Endometrial microvascular endothelial cells (primary cell): ENCODE results near the gene RPS14. TPM values are rescaled to one million over a fixed set of nuclear protein-coding genes. Genes with fewer than 3 reads are reported as not detected.
"Not testable (repeated sequence)": the region's sequence is repeated elsewhere in the genome, so short reads cannot be mapped to it uniquely, and the experiment has no call there.

Source experiments
- in situ Hi-C: cut with HindIII; loops from 2 replicates; pipeline ENCODE4 v1.10.0; 2017; ENCODE audit warnings: low sequenced_read_pairs, low pct_unique_long_range_greater_than_20kb; ENCODE audit errors: inconsistent ontology term
- total RNA-seq: library from RNA; depleted of rRNA; stranded (reverse); fragments of >200 nt; gene quantifications from one replicate; pipeline ENCODE4 v1.2.3, GENCODE V29; 2015; ENCODE audit errors: inconsistent ontology term

Gene RPS14
- total RNA-seq, 1 donor from 2014 or later, result 2,208 TPM

DNA sequence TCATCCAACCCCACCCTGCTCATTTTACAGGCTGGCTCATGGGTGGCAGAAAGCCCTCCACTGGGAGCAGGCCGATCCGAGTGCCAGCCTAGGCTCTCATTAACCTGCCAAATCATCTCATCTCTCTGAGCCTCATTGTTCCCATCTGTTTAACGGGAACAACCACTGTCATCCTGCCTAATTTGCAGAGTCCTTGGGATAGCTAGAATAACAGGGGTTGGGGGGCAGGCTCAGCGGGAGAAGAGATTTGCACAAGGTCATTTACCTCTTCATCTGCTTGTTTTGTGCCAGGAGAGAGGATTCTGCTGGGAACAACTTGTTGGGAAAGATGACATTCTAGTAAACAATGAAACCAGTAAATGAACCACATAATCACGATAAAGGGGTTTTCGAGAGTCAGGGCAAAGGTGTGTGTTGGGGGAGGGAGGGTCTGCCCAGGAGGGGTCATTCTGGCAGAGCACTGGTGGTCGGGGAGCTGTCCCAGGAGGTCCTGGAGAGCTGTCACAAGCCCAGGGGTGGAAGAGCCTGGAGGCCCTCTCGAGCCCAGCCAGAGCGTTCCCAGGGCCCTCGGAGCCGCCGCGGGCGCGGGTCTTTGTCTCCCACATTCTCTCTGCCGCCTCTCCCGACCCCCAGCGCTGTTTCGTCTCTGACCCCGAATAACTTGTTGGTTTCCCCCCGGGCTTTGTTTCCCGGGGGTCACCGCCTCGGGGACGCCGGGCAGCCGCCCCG is 35.6 kb upstream of the RPS14 start:
- in situ Hi-C loops, result no loop called here

DNA sequence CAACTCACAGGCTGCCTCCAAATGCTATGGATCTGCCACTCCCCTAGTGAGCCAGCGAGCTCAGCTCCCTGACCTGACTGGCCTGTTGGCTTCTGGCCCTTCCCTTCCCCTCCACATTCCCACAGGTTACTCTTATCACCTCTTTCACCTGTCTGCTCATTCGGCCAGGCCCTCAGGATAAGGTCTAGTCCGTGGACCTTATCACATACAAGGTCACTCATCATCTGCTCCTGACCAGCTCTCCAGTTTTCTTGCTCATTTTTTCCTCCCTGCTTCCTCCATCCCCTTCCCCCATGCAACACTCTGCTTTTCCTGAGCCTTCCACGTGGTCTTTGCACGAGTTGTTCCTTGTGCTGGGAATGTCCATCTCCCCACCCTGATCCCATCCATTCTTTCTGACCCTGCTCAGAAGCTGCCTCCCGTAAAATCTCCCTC is 32.5 kb upstream of the RPS14 start:
- in situ Hi-C loops, result no loop called here

DNA sequence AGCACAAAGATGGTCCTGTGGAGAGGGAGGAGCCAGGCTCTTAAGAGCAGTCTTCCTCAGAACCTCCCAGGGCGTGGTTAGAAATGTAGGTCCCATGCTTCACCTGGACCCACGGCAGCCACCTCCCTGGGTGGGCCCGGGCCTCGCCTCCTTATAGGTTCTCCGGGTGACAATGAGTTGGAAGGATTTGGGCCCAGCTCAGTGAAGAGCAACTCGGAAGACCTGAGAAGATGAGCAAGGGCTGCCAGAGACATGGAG is 32.1 kb upstream of the RPS14 start:
- in situ Hi-C loops, result no loop called here

DNA sequence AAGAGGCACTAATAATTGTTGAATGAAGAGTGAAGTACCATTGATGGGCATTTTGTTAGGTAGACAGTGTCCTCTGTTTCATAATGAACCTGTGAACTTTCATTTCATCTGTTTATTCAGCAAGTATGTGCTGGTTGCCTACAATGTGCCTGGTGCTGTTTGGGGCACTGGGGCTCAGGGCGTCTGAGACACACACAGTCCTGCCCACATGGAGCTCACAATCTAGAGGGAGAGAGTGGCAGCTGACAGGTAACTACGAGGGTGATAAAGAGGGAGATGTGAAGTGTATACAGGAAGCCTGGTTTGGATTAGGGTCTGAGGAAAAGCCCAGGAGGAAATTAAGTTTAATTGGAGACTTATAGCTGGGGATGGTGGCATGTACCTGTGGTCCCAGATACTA is 29.9 kb upstream of the RPS14 start:
- in situ Hi-C loops, result no loop called here

DNA sequence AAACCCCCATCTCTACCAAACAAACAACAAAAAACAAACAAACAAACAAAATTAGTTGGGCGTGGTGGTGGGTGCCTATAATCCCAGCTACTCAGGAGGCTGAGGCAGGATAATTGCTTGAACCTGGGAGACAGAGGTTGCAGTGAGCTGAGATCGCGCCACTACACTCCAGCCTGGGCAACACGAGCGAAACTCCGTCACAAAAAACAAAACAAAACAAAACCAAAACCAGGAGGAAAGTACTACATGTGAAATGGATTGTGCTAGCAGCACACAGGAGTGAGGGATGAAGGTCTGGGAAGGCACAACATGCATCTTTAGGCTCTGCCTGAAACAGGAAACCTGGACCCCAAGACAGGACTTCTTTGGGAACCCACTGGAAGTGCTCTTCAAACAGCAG is 27.0 kb upstream of the RPS14 start:
- in situ Hi-C loops, result not testable (repeated sequence)

DNA sequence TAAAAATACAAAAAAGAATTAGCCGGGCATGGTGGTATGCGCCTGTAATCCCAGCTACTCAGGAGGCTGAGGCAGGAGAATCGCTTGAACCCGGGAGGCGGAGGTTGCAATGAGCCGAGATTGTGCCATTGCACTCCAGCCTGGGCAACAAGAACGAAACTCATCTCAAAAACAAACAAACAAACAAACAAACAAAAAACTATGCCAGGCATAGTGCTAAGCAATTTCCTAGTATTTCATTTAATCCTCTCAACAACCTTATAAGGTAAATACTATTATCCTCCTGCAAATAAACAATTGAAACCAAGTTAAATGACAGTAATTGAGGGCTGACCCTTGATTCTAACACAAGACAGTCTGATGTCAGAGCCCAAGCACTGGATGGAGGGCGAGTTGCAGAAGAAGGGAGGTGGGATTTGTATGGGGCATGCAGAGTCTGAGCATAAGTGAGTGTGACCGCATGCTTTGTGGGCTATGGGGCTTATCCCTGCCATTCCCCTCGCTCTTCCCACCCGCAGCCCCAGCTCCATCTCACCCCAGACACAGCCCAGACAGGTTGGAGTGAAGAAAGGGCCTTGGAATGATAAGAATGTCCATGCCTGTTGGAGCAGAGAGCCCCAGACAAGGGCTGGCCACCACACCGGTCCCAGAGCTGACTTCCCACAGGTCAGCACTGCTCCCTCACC is 24.3 kb upstream of the RPS14 start:
- in situ Hi-C loops, result loop anchor here (25.0 kb wide), 1 partner anchor 188 kb away; the partner anchor contains the start of gene MYOZ3

DNA sequence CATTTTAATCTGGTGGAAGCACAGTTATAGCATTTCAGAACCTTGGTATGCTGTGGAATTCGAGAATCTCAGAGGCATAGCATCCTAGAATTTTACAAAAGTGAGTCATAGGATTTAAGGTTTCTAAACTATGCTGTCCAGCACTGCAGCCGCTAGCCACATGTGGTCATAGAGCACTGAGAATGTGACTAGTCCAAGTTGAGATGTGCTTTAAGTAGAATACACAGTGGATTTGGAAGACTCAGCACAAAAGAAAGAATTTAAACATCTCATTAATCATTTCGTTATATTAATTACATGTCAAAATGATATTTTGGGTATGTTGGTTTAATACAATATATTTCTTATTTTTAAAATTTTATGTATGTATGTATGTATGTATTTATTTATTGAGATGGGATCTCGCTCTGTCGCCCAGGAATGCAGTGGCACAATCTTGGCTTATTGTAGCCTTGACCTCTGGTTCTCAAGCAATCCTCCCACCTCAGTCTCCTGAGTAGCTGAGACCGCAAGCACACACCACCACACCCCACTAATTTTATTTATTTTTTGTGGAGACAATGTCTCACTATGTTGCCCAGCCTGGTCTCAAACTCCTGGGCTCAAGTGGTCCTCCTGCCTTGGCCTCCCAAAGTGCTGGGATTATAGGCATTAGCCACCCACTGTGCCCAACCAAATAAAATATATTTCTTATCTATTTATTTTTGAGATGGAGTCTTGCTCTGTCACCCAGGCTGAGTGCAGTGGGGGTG is 20.4 kb upstream of the RPS14 start:
- in situ Hi-C loops, result loop anchor here (25.0 kb wide), 1 partner anchor 192 kb away; the partner anchor contains the start of gene MYOZ3

DNA sequence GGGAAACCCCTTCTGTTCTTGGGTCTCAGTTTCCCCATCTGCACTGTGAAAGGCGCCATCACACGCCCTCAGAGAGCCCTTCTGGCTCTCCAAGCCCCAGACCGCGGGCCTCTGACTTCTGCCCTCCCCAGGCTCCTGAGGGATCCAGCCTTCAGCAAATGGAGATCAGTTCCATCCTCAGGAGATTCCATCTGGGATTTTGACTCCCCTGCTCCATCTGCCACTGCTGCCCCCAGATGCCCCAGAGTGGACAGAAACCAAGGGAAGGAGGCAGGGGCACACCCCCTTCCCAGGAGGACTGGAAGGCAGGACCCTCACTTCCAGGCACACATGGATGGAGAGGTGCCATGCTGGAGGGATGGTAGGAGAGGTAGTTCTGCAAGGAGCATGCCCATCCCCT is 18.7 kb upstream of the RPS14 start:
- in situ Hi-C loops, result loop anchor here (25.0 kb wide), 1 partner anchor 194 kb away; the partner anchor contains the start of gene MYOZ3

DNA sequence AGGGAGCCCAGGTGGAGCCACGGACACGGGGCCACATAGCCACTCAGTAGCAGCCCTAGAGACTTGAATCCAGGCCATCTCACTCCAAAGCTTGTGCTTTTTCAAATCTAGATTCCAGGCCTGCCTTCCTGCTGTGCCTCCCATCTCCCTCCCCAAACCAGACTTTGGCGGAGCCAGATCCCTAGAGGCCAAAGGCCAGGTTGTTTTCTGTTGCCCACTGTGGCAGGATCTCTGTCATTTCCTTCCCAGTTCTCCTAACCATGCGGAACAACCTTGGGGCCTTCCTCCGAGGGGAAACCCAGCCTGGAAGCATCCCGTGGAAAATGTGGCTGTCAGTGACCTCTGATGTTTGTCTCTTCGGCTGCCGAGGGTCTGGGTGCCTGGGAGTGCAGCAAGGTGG is 16.4 kb upstream of the RPS14 start:
- in situ Hi-C loops, result loop anchor here (25.0 kb wide), 1 partner anchor 196 kb away; the partner anchor contains the start of gene MYOZ3

DNA sequence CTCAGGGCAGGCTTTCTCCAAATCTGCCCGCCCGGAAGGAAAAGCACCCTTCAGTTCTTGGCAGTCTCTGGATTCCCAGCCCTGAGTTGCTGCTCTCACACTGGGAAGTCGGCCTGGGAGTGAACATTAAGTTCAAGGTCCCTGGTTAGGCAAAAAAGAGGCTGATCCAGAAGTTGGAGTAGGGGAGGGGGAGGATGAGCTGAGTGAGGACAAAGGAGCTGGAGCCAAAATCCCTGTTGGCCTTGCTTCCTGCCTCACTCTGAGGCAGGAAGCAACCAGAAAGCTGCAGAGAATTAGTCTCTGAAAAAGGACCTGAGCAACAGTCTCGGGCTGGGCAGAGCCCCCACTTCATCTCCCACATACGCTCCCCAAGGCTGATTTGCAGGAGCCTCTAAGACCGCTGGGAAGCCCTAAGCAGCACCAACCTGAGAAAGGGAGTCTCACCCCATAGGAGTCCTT is 15.0 kb upstream of the RPS14 start:
- in situ Hi-C loops, result loop anchor here (25.0 kb wide), 1 partner anchor 198 kb away; the partner anchor contains the start of gene MYOZ3

DNA sequence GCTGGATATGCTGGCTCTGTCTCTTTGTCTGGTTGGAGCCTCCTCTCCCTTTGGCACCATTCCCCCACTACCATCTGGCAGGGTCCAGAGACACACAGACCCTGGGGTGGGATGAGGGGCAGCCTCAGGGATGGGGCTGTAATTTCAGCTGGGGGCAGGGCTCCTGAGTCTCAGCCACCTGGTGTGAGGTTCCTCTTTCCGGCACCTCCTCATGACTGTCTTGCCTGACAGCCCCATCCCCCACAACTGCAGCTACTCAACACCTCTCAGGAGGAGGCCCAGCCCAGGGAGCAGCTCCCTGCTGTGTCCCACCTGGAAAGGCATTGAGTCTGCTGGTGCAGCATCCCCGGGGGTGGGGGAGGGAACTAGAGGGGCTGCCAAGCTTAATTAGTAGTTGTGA is 11.7 kb upstream of the RPS14 start:
- in situ Hi-C loops, result loop anchor here (25.0 kb wide), 1 partner anchor 201 kb away; the partner anchor contains the start of gene MYOZ3

DNA sequence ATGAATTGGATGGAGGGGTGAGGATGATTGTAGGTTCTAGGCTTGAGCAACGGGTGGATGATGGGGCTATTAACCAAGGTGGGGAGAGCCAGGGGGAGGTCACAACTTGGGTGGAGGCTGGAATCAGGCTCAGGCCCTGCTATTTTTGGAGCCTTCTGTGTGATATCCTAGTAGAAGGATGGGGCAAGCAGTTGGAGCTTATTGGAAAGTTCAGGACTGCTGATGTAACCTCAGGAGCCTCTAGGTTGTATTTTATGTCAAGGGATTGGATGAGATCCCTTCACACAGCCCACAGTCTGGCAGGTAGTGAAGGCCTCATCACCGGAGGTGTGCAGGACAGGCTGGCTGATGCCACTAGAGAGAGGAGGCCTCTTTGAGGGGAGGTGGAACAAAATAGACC is 11.2 kb upstream of the RPS14 start:
- in situ Hi-C loops, result loop anchor here (25.0 kb wide), 1 partner anchor 202 kb away; the partner anchor contains the start of gene MYOZ3

DNA sequence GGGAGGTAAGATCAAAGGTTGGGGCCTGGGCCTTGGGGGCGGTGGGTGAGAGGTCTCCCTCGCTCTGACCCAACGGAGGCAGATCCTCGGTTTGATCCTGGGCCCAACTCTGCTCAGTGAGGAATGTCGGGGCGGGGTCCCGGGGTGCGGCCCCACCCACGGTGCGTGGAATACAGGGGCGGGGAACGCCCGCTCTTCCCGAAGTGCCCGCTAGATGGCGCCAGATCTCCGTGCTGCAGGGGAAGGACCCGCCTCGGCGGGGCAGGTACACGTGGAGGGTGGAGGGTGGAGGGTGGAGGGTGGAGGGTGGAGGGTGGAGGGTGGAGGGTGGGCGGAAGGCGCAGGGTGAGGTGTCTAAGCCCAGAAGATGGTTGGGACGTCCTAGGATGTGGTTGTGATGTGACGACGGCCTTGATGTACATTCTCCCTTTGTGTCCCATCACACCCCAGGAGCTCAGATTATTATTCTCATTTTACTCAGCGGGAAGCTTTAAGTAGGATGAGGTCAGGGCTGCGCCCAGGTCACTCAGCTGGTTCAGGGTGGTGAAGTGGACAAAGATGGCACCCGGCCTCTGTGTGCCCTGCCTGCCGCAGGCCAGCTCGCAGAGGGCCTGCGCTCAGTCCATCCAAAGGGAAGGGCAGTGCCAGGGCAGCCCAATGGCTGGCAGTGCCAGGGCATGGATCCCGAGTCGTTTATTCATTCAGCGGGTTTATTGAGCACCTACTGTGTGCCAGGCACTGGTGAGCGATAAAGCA is 9.4 kb upstream of the RPS14 start:
- in situ Hi-C loops, result loop anchor here (25.0 kb wide), 1 partner anchor 203 kb away; the partner anchor contains the start of gene MYOZ3

DNA sequence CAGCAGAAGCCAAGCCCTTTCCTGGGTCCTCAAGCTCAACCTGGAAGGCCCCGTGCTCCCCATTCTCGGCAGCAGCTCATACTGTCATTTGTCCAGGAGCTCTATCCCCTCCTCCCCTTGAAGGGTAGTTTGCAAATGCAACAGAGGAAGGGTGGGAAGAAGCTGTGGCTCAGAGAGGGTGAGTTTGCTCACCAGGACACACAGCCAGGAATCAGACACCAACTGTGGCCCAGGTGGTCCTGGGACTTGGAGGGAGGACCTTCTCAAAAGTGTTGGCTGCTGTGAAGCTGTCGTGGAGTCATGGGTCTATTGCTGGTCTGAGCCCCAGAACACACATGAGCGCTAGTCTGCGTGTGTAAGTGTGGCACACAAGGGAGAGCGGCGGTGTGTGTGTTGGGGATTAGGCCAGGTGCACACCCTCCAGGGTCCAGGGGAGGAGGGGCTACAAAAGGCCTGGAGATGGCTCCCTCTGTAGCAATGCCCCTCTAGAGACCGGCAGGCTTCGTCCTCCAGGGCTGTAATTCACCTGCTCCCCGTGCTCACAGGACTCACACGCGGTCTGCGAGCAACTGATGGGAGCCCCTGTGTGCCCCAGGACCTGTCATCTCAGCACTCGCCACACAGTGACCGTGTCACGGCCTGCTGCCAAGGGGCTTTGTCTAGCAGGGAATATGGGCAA is 8.2 kb upstream of the RPS14 start:
- in situ Hi-C loops, result loop anchor here (25.0 kb wide), 1 partner anchor 205 kb away; the partner anchor contains the start of gene MYOZ3

DNA sequence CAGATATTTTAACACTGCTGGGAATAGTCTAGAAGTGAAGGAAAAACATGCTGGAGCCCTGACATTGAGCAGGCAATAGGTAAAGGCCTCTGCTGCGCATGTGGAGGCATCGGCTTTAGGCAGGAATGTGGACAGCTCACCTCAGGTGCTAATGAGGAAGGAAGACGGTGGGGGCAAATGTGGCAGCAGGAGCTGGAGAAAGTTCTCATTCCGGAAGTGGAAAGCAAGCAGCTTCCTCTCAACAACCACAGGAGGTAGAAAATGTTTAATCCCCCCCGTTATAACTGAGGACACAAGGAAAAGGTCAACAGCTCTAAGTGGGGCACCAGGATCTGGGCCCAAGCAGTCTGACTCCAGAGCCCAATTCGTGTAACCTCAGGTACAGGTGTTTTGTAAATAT is 7.6 kb upstream of the RPS14 start:
- in situ Hi-C loops, result loop anchor here (25.0 kb wide), 1 partner anchor 205 kb away; the partner anchor contains the start of gene MYOZ3

DNA sequence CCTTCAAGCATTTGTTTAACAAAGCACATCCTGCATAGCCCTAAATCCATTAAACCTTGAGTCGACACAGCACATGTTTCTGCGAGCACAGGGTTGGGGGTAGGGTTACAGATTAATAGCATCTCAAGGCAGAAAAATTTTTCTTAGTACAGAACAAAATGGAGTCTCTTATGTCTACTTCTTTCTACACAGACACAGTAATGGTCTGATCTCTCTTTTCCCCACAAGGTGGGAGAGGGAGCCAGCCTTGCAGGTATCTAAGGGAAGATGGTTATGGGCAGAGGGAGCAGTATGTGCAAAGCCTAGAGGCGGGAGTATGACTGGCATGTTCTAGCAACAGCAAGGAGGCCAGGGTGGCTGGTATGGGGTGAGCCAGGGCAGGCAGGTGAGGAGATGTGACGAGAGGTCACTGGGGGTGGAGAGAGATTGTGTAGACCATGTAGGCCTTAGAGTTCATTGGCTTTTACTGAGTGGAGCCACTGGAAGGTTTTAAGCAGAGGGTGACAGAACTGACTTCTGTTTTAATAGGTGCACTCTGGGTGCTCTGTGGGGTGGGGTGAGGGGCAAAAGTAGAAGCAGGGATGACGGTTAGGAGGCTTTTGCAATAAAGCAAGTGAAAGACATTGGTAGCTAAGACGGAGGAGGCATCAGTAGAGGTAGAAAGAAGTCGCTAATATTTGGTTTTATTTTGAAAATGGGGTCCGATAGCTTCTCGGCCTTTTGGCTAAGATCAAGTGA is 5.1 kb upstream of the RPS14 start:
- in situ Hi-C loops, result loop anchor here (25.0 kb wide), 1 partner anchor 208 kb away; the partner anchor contains the start of gene MYOZ3

DNA sequence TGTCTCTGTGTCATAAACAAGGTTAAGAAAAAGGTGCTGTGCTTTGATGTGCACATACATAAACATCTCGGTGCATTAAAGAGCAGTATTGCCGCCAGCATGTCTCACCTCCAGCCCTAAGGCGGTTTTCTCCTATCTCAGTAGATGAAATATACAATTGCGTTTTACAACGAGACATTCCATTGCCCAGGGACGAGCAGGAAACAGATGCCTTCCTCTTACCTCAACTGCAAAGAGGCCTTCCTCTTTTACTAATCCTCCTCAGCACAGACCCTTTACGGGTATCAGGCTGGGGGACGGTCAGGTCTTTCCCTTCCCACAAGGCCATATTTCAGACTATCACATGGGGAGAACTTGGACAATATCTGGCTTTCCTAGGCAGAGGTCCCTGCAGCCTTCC is 4.5 kb upstream of the RPS14 start:
- in situ Hi-C loops, result loop anchor here (25.0 kb wide), 1 partner anchor 208 kb away; the partner anchor contains the start of gene MYOZ3
